Measurements from ENCODE around the gene ANXA5. TPM values are rescaled to one million over a fixed set of nuclear protein-coding genes. Genes with fewer than 3 reads are reported as not detected.

Gene ANXA5
- polyA plus RNA-seq, 1 of the 3 experiments (the other 2 are of a cell fraction) = 379 TPM

GRCh38 chr4:121677524-121677923 is 19.3 kb downstream of the ANXA5 start (continued):
- TF ChIP-seq REST (IDR thresholded peaks at IDR 0.05; ENCODE audit: low read depth, low read length) = no peak
- TF ChIP-seq SMC3 (IDR thresholded peaks at IDR 0.05; ENCODE audit: low read depth, low read length) = no peak

GRCh38 chr4:121676345-121677075 is 20.3 kb downstream of the ANXA5 start:
- CTCF ChIA-PET = interaction anchor here (1.0 to 1.3 kb wide), 2 partner anchors 9 to 20 kb away, joined by 4 read pairs; partner anchors contain the start of gene ANXA5

More at GRCh38 chr4:121676345-121677075, 20.3 kb downstream of the ANXA5 start:
- TF ChIP-seq FOXM1 (IDR thresholded peaks at IDR 0.05; ENCODE audit: low read depth) = no peak
- no peak for TF ChIP-seq YY1 (IDR thresholded peaks at IDR 0.05; ENCODE audit: low read depth)
- TF ChIP-seq ELF1 (IDR thresholded peaks at IDR 0.05) = no peak
- no peak for TF ChIP-seq GABPA (IDR thresholded peaks at IDR 0.05; ENCODE audit: low read depth)
- no peak for TF ChIP-seq TAF1 (IDR thresholded peaks at IDR 0.05; ENCODE audit: borderline replicate concordance, low read depth, low read length)
- TF ChIP-seq MXI1 (IDR thresholded peaks at IDR 0.05; ENCODE audit: low read depth, low read length) = no peak
- no peak for TF ChIP-seq CTCF (IDR thresholded peaks at IDR 0.05)
- TF ChIP-seq USF2 (IDR thresholded peaks at IDR 0.05; ENCODE audit: borderline replicate concordance, low read depth, low read length) = no peak
- TF ChIP-seq EP300 (IDR thresholded peaks at IDR 0.05; ENCODE audit: borderline replicate concordance in 1 of 2, low read depth in 1 of 2, low read length in 1 of 2) = no peak
- no peak for TF ChIP-seq RFX5 (IDR thresholded peaks at IDR 0.05; ENCODE audit: low read length)
- no peak for TF ChIP-seq IRF3 (IDR thresholded peaks at IDR 0.05; ENCODE audit: low read depth, low read length)
- no peak for TF ChIP-seq MAX (IDR thresholded peaks at IDR 0.05; ENCODE audit: low read depth)
- no peak for TF ChIP-seq NRF1 (IDR thresholded peaks at IDR 0.05; ENCODE audit: low read depth, low read length)
- no peak for TF ChIP-seq SMC3 (IDR thresholded peaks at IDR 0.05; ENCODE audit: low read depth, low read length)
- TF ChIP-seq CHD2 (IDR thresholded peaks at IDR 0.05; ENCODE audit: low read length, partially characterized antibody) = no peak
- no peak for TF ChIP-seq USF1 (IDR thresholded peaks at IDR 0.05; ENCODE audit: borderline replicate concordance, low read depth)
- TF ChIP-seq JUND (IDR thresholded peaks at IDR 0.05) = no peak
- TF ChIP-seq NFIC (IDR thresholded peaks at IDR 0.05; ENCODE audit: borderline replicate concordance) = no peak
- TF ChIP-seq FOSL2 (IDR thresholded peaks at IDR 0.05; ENCODE audit: borderline replicate concordance, low read depth) = no peak
- TF ChIP-seq POLR2AphosphoS5 (IDR thresholded peaks at IDR 0.05; ENCODE audit: low read depth, low read length) = no peak
- 0 out of 2 replicates have a peak, but pooled peaks cover 5% of the 10 kb centered on the region for H4K20me1 ChIP-seq (ENCODE audit: insufficient read depth)
- no peak overlapping the region for H3K4me2 ChIP-seq
- no peaks in the 10 kb centered on the region for H3K9me2 ChIP-seq
- no peak overlapping the region for H3K4me3 ChIP-seq (ENCODE audit: low read depth in 2 of 2, low read length in 1 of 2)
- POLR2A ChIA-PET = no interaction called here
- no peaks in the 10 kb centered on the region for H3K27me3 ChIP-seq (ENCODE audit: insufficient read depth)
- H3K4me1 ChIP-seq (ENCODE audit: control insufficient read depth in 1 of 2, insufficient read depth in 2 of 2, low read depth in 1 of 2, low read length in 1 of 2) = peaks cover 0 to 12% of the 10 kb centered on the region in 2 experiments; a peak in 1 of 4 replicates
- H3K27ac ChIP-seq (ENCODE audit: low read depth in 2 of 2, low read length in 1 of 2) = no peak overlapping the region
- DNase-seq = no peak
- WGBS (ENCODE audit: low lambda C conversion rate) = 68% methylated on average over 6 of the region's 6 CpGs
- H3K36me3 ChIP-seq (replicated peaks in 1 of 2; ENCODE audit: control insufficient read depth in 1 of 2, insufficient read depth in 2 of 2, low read length in 1 of 2) = peaks cover 80 to 86% of the 10 kb centered on the region in 2 experiments
- no peak overlapping the region for H3K9ac ChIP-seq
- H2AFZ ChIP-seq (ENCODE audit: low read depth) = no peak overlapping the region
- H3F3A ChIP-seq (replicated peaks; ENCODE audit: insufficient read depth) = peaks cover 23% of the 10 kb centered on the region
- no peaks in the 10 kb centered on the region for H3K9me3 ChIP-seq
- H3K79me2 ChIP-seq (ENCODE audit: insufficient read depth) = peaks cover 30% of the 10 kb centered on the region
